Neural progenitor cell (in vitro differentiated cells): Measurements from ENCODE around the gene DNAI4. TPM values are rescaled to one million over a fixed set of nuclear protein-coding genes. Genes with fewer than 3 reads are reported as not detected.

ENCODE experiments used
- DNase-seq: peaks from one replicate; pipeline ENCODE4 v3.0.0-alpha.2; 2016; ENCODE audit warnings: low spot score
- H2AFZ ChIP-seq: fragments of 200-600 bp; sonication (generic); replicated peaks from 2 replicates; pipeline ENCODE4 v1.6.1; 2016; ENCODE audit warnings: antibody characterized with exemption
- H3F3A ChIP-seq: fragments of 200-600 bp; sonication (generic); 2 replicates; pipeline ENCODE4 v1.6.1; 2016; ENCODE audit warnings: antibody characterized with exemption, low read depth
- H3K27ac ChIP-seq: fragments of 200-600 bp; sonication (generic); 2 replicates; pipeline ENCODE4 v1.5.1; 2016; ENCODE audit warnings: mild to moderate bottlenecking
- H3K27me3 ChIP-seq: fragments of 200-600 bp; sonication (generic); 2 replicates; pipeline ENCODE4 v1.6.1; 2016; ENCODE audit warnings: mild to moderate bottlenecking, moderate library complexity
- H3K36me3 ChIP-seq: fragments of 200-600 bp; sonication (generic); 2 replicates; pipeline ENCODE4 v1.5.1; 2016
- H3K4me1 ChIP-seq: fragments of 200-600 bp; sonication (generic); 2 replicates; pipeline ENCODE4 v1.6.1; 2016; ENCODE audit warnings: mixed run types
- H3K4me2 ChIP-seq: fragments of 200-600 bp; sonication (generic); 2 replicates; pipeline ENCODE4 v1.6.1; 2016
- H3K4me3 ChIP-seq: fragments of 200-600 bp; sonication (generic); 2 replicates; pipeline ENCODE4 v1.5.1; 2016
- H3K79me2 ChIP-seq: fragments of 200-600 bp; sonication (generic); 2 replicates; pipeline ENCODE4 v1.6.1; 2016; ENCODE audit warnings: low read depth
- H3K9ac ChIP-seq: fragments of 200-600 bp; sonication (generic); 2 replicates; pipeline ENCODE4 v1.6.1; 2016
- H3K9me3 ChIP-seq: fragments of 200-600 bp; sonication (generic); 2 replicates; pipeline ENCODE4 v1.5.1; 2016; ENCODE audit warnings: low read depth
- H4K20me1 ChIP-seq: fragments of 200-600 bp; sonication (generic); 2 replicates; pipeline ENCODE4 v1.6.1; 2016; ENCODE audit warnings: low read depth
- H3K27ac Mint-ChIP-seq: 3 replicates; pipeline ENCODE4 v1.8.0; 2021; ENCODE audit warnings: mixed read lengths
- H3K27me3 Mint-ChIP-seq: 2 replicates; pipeline ENCODE4 v1.8.0; 2022; ENCODE audit warnings: low read depth, mild to moderate bottlenecking, inconsistent platforms, moderate library complexity, mixed read lengths; ENCODE audit not compliant: insufficient read depth
- H3K36me3 Mint-ChIP-seq: 3 replicates; pipeline ENCODE4 v1.8.0; 2021; ENCODE audit warnings: mixed read lengths
- H3K4me1 Mint-ChIP-seq: 3 replicates; pipeline ENCODE4 v1.8.0; 2021; ENCODE audit warnings: mixed read lengths
- H3K4me3 Mint-ChIP-seq: 3 replicates; pipeline ENCODE4 v1.8.0; 2021; ENCODE audit warnings: mild to moderate bottlenecking, moderate library complexity, mixed read lengths
- H3K9me3 Mint-ChIP-seq: 3 replicates; pipeline ENCODE4 v1.8.0; 2020; ENCODE audit warnings: mixed read lengths
- CTCF ChIP-seq: fragments of 200-600 bp; sonication (generic); IDR thresholded peaks from 2 replicates; pipeline ENCODE4 v1.5.1; 2017; ENCODE audit warnings: antibody characterized with exemption, mild to moderate bottlenecking
- EZH2 ChIP-seq: fragments of 200-600 bp; sonication (generic); IDR thresholded peaks from 2 replicates; pipeline ENCODE4 v1.6.1; 2017; ENCODE audit warnings: antibody characterized with exemption, mild to moderate bottlenecking, moderate library complexity
- EZH2phosphoT487 ChIP-seq: fragments of 200-600 bp; sonication (generic); IDR thresholded peaks from 2 replicates; pipeline ENCODE4 v1.6.1; 2017; ENCODE audit warnings: antibody characterized with exemption
- total RNA-seq: library from RNA; depleted of rRNA; stranded (reverse); fragments of >200 nt; gene quantifications from 2 replicates; pipeline ENCODE4 v1.2.3, GENCODE V29; 2015; ENCODE audit warnings: low replicate concordance

DNAI4 gene
- total RNA-seq, 1 donor from 2014 or later = 3.2 TPM

GRCh38 chr1:66929691-66929998, 5.0 kb upstream of the DNAI4 start:
- DNase-seq = no peak
- Histone ChIP-seq H4K20me1 (peaks cover 19% of the 10 kb centered on the region), H3K4me3 (peak overlapping the region; percentile 90), H3K9me3 (no peaks in the 10 kb centered on the region), H3K27ac (no peak overlapping the region), H3K36me3 (no peaks in the 10 kb centered on the region), H3K9ac (no peak overlapping the region), H3K4me1 (peaks cover 32% of the 10 kb centered on the region), H3K27me3 (no peaks in the 10 kb centered on the region), H3K4me2 (peak overlapping the region; percentile 99), H3F3A (peaks cover 44% of the 10 kb centered on the region), H3K79me2 (peaks cover 78% of the 10 kb centered on the region), H2AFZ (no peak overlapping the region)
- Mint-ChIP-seq H3K4me1 (peaks cover 43% of the 10 kb centered on the region), H3K9me3 (no peaks in the 10 kb centered on the region), H3K27me3 (no peaks in the 10 kb centered on the region), H3K27ac (no peak overlapping the region), H3K36me3 (no peaks in the 10 kb centered on the region), H3K4me3 (peak overlapping the region; percentile 94)
- TF ChIP-seq CTCF (no peak), EZH2 (no peak), EZH2phosphoT487 (no peak)

- H3K27ac Mint-ChIP-seq = no peak overlapping the region
- peaks cover 43% of the 10 kb centered on the region for H3K4me1 Mint-ChIP-seq
- no peak overlapping the region for H3K27ac ChIP-seq
- peaks cover 17% of the 10 kb centered on the region for H4K20me1 ChIP-seq
- H3K79me2 ChIP-seq = peaks cover 78% of the 10 kb centered on the region
- no peak for DNase-seq
- peaks cover 44% of the 10 kb centered on the region for H3F3A ChIP-seq
- H3K9me3 Mint-ChIP-seq = no peaks in the 10 kb centered on the region
- H3K4me1 ChIP-seq = peaks cover 32% of the 10 kb centered on the region
- no peaks in the 10 kb centered on the region for H3K36me3 ChIP-seq
- H3K9ac ChIP-seq = no peak overlapping the region
- peak overlapping the region; percentile 90 for H3K4me3 ChIP-seq
- no peaks in the 10 kb centered on the region for H3K9me3 ChIP-seq
- H3K4me2 ChIP-seq = peak overlapping the region; percentile 99
- no peak overlapping the region for H2AFZ ChIP-seq
- H3K27me3 Mint-ChIP-seq = no peaks in the 10 kb centered on the region
- no peaks in the 10 kb centered on the region for H3K27me3 ChIP-seq
- H3K4me3 Mint-ChIP-seq = peak overlapping the region; percentile 94
- H3K36me3 Mint-ChIP-seq = no peaks in the 10 kb centered on the region
- TF ChIP-seq EZH2phosphoT487 (no peak), EZH2 (no peak), CTCF (no peak)
These were observed 4.6 kb upstream of the DNAI4 start for GRCh38 chr1:66929146-66929688.

- H4K20me1 ChIP-seq = peaks cover 23% of the 10 kb centered on the region
- DNase-seq = no peak
- peaks cover 78% of the 10 kb centered on the region for H3K79me2 ChIP-seq
- TF ChIP-seq EZH2phosphoT487 (no peak), CTCF (no peak), EZH2 (no peak)
- peaks cover 35% of the 10 kb centered on the region for H3K4me1 ChIP-seq
- H3K27ac Mint-ChIP-seq = no peak overlapping the region
- H3K27me3 Mint-ChIP-seq = no peaks in the 10 kb centered on the region
- no peak overlapping the region for H3K27ac ChIP-seq
- no peak overlapping the region for H3K9ac ChIP-seq
- H3K27me3 ChIP-seq = no peaks in the 10 kb centered on the region
- peaks cover 4% of the 10 kb centered on the region for H3K36me3 Mint-ChIP-seq
- peaks cover 44% of the 10 kb centered on the region for H3K4me1 Mint-ChIP-seq
- H3K4me2 ChIP-seq = no peak overlapping the region
- H3K4me3 Mint-ChIP-seq = no peak overlapping the region
- peaks cover 44% of the 10 kb centered on the region for H3F3A ChIP-seq
- no peaks in the 10 kb centered on the region for H3K9me3 ChIP-seq
- H2AFZ ChIP-seq = no peak overlapping the region
- no peaks in the 10 kb centered on the region for H3K36me3 ChIP-seq
- H3K4me3 ChIP-seq = no peak overlapping the region
- H3K9me3 Mint-ChIP-seq = no peaks in the 10 kb centered on the region
These were observed 2.9 kb upstream of the DNAI4 start for GRCh38 chr1:66927528-66927927.
